ENCODE results near the gene FAM171A1.
A peak's percentile ranks its signal among the peaks of the same experiment; 100 is the strongest.

FAM171A1 gene

GRCh38 chr10:15242261-15242840, 128.7 kb downstream of the FAM171A1 start:
- no peak for DNase-seq
- Histone ChIP-seq H3K27ac (no peak overlapping the region), H3K27me3 (ENCODE audit: insufficient read depth, low read depth, severe bottlenecking) (no peaks in the 10 kb centered on the region), H3K4me3 (ENCODE audit: low read depth, low read length) (no peak overlapping the region), H3K36me3 (no peaks in the 10 kb centered on the region), H3K9me3 (ENCODE audit: severe bottlenecking) (no peaks in the 10 kb centered on the region)
- TF ChIP-seq, protein P1, sequence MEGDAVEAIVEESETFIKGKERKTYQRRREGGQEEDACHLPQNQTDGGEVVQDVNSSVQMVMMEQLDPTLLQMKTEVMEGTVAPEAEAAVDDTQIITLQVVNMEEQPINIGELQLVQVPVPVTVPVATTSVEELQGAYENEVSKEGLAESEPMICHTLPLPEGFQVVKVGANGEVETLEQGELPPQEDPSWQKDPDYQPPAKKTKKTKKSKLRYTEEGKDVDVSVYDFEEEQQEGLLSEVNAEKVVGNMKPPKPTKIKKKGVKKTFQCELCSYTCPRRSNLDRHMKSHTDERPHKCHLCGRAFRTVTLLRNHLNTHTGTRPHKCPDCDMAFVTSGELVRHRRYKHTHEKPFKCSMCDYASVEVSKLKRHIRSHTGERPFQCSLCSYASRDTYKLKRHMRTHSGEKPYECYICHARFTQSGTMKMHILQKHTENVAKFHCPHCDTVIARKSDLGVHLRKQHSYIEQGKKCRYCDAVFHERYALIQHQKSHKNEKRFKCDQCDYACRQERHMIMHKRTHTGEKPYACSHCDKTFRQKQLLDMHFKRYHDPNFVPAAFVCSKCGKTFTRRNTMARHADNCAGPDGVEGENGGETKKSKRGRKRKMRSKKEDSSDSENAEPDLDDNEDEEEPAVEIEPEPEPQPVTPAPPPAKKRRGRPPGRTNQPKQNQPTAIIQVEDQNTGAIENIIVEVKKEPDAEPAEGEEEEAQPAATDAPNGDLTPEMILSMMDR (IDR thresholded peaks at IDR 0.05; ENCODE audit: low read depth, low read length) = no peak

DNA sequence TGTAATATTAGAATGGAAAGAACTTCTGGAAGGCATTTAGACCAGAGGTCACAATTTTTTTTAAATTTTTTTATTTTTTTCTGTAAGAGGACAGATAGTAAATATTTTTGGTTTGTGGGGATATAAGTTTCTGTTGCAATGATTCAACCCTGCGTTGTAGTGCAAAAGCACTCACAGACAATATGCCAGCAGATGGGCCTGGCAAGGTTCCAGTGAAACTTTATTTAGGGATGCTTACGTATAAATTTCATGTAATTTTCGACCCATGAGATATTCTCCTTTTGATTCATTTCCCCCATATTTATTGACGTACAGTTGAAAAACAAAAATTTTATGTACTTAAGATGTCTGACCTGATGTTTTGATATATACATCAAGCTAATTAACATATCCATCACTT, 129.8 kb downstream of the FAM171A1 start:
- Histone ChIP-seq H3K27ac (no peak overlapping the region), H3K27me3 (ENCODE audit: insufficient read depth, low read depth, severe bottlenecking) (no peaks in the 10 kb centered on the region), H3K9me3 (ENCODE audit: severe bottlenecking) (no peaks in the 10 kb centered on the region), H3K36me3 (no peaks in the 10 kb centered on the region), H3K4me3 (ENCODE audit: low read depth, low read length) (no peak overlapping the region)
- TF ChIP-seq, protein P1 (IDR thresholded peaks at IDR 0.05; ENCODE audit: low read depth, low read length) = no peak
- DNase-seq = no peak

DNA sequence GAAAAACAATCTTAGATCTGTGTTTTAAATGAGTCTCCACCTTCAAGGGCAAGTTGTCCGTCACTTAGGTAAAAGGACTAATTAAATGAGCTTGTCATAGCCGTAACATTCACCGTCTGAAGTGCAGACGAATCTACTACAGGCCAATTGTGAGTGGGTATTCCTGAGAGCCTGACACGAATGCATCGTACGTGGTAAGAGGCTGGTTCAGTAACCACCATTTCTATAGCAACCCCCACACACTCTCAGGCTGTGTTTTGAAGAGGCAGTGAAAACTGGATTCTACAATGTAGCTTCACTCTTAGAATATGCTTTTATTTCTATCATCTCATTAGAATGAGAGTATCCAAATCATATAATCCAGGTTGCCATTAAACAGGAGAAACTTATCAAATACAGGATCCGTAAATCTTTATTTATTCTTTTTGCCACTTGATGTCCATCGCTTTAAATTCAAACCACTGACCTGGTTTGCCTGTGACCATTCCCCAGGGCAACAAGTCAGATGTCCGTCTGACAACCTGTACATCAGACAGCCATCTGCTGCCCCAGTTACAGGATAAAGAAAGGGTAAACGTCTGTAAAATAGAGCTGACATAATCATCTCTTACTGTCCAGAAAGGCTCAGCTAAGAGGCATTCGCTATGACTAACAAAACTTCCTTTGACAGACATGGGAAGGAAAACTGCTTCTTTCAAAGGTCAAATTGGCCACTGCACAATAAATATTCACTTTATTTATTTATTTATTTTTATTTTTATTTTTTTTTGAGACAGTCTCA, 132.3 kb downstream of the FAM171A1 start:
- Histone ChIP-seq H3K36me3 (no peaks in the 10 kb centered on the region), H3K27ac (peak overlapping the region; percentile 26; the same call in 1 of the 2 replicates), H3K9me3 (ENCODE audit: severe bottlenecking) (no peaks in the 10 kb centered on the region), H3K27me3 (ENCODE audit: insufficient read depth, low read depth, severe bottlenecking) (no peaks in the 10 kb centered on the region), H3K4me3 (ENCODE audit: low read depth, low read length) (no peak overlapping the region)
- peak; percentile 26 for DNase-seq
- TF ChIP-seq, protein P1 (IDR thresholded peaks at IDR 0.05; ENCODE audit: low read depth, low read length) = no peak

- TF ChIP-seq, protein P1 (IDR thresholded peaks at IDR 0.05; ENCODE audit: low read depth, low read length) = no peak
- no peaks in the 10 kb centered on the region for H3K36me3 ChIP-seq
- no peak for DNase-seq
- no peak overlapping the region for H3K27ac ChIP-seq
- no peaks in the 10 kb centered on the region for H3K9me3 ChIP-seq (ENCODE audit: severe bottlenecking)
- no peak overlapping the region for H3K4me3 ChIP-seq (ENCODE audit: low read depth, low read length)
- H3K27me3 ChIP-seq (ENCODE audit: insufficient read depth, low read depth, severe bottlenecking) = no peaks in the 10 kb centered on the region
Measured at GRCh38 chr10:15237351-15237750, 133.7 kb downstream of the FAM171A1 start.

- Histone ChIP-seq H3K9me3 (ENCODE audit: severe bottlenecking) (no peaks in the 10 kb centered on the region), H3K4me3 (ENCODE audit: low read depth, low read length) (no peak overlapping the region), H3K36me3 (no peaks in the 10 kb centered on the region), H3K27me3 (ENCODE audit: insufficient read depth, low read depth, severe bottlenecking) (no peaks in the 10 kb centered on the region), H3K27ac (no peak overlapping the region)
- DNase-seq = no peak
- TF ChIP-seq, protein P1 (IDR thresholded peaks at IDR 0.05; ENCODE audit: low read depth, low read length) = no peak
Measured at GRCh38 chr10:15236340-15236739, 134.7 kb downstream of the FAM171A1 start.
